SK-N-MC (cell line): ENCODE results near the gene KRT15.

Source experiments
- EZH2 ChIP-seq: fragments of 200-600 bp; sonication (generic); IDR thresholded peaks from one replicate; pipeline ENCODE4 v1.6.1; 2017; ENCODE audit warnings: antibody characterized with exemption
- FOXP2 ChIP-seq: optimal IDR thresholded peaks from 2 replicates; pipeline ENCODE3; 2011; ENCODE audit warnings: mild to moderate bottlenecking, moderate library complexity; ENCODE audit not compliant: insufficient read depth; ENCODE audit errors: extremely low read length, control extremely low read depth
- POLR2AphosphoS5 ChIP-seq: IDR thresholded peaks from 2 replicates; pipeline ENCODE4 v1.6.1; 2012; ENCODE audit warnings: mild to moderate bottlenecking, low read depth, low read length, borderline replicate concordance

DNA sequence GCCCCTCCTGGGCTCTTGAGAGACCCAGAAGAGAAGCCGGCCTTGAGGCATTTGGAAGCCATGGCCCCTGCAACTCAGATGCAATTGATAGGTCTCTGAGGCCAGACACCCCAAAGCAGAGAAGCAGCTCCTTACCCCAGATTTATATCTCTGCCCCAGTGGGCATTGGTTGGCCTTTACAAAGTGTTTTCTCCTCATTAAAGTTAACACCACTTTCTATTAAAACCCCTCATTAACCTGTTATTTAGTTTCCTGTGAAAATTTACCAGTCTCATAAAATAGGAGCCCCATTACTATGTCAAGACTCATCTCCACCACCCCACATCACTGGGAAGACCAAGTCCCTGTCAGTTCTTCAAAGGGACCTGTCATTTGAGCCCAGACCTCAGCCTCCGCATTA lies 37.7 kb downstream of the KRT15 start, which contains the start of gene KRT35:
- TF ChIP-seq EZH2 (no peak), FOXP2 (no peak), POLR2AphosphoS5 (no peak)
